ENCODE data around the gene AMZ1.

GRCh38 chr7:2718296-2718965 lies 30.4 kb downstream of the AMZ1 start:
- no peak for TF ChIP-seq CTCF (IDR thresholded peaks at IDR 0.05 in 2 of 3, conservative IDR thresholded peaks at IDR 0.05 in 1 of 3; ENCODE audit: control insufficient read depth in 2 of 3, extremely low read depth in 1 of 3, insufficient read depth in 1 of 3, low read depth in 3 of 3, low read length in 3 of 3)
- TF ChIP-seq SP1 (IDR thresholded peaks at IDR 0.05; ENCODE audit: low read depth, low read length) = no peak
- TF ChIP-seq RAD51 (IDR thresholded peaks at IDR 0.05) = no peak
- TF ChIP-seq TAF1 (IDR thresholded peaks at IDR 0.05; ENCODE audit: borderline replicate concordance, low read depth, low read length) = no peak
- TF ChIP-seq ZBTB4 (CRISPR knock-in tag; IDR thresholded peaks at IDR 0.05) = no peak
- no peak for TF ChIP-seq CBX5 (IDR thresholded peaks at IDR 0.05; ENCODE audit: low read depth)
- TF ChIP-seq FOS (IDR thresholded peaks at IDR 0.05; ENCODE audit: borderline replicate concordance, extremely low read depth, insufficient read length) = no peak

Measured in GM12878 (cell line).